ENCODE results near the gene LEF1. TPM values are rescaled to one million over a fixed set of nuclear protein-coding genes. Genes with fewer than 3 reads are reported as not detected.

The LEF1 gene
- total and polyA plus RNA-seq, 2 donors (not counting 3 experiments of a cell fraction or from before 2014, with no cell fraction given) = 0.46 TPM; not detected in 1

- no peak for DNase-seq (ENCODE audit: low read depth, low spot score)
- intact Hi-C loops (cut with micrococcal nuclease) (no loop called here), dilution Hi-C loops (cut with MboI; ENCODE audit: extremely low pct_ligation_motif_present, low sequenced_read_pairs) (no loop called here)
- H3K9me1 ChIP-seq (replicated peaks; ENCODE audit: control insufficient read depth, extremely low read depth, insufficient read depth, low read length) = no peaks in the 10 kb centered on the region
- TF ChIP-seq POLR2AphosphoS5 (IDR thresholded peaks at IDR 0.05; ENCODE audit: insufficient read depth, low read depth, low read length) (no peak), POLR2A (IDR thresholded peaks at IDR 0.05; ENCODE audit: low read depth, low read length) (no peak), GATA2 (IDR thresholded peaks at IDR 0.05; ENCODE audit: insufficient read depth, insufficient read length, low read depth, low read length) (no peak), JUN (IDR thresholded peaks at IDR 0.05; ENCODE audit: borderline replicate concordance, insufficient read depth, insufficient read length, low read depth) (no peak), MYC (IDR thresholded peaks at IDR 0.05; ENCODE audit: low read depth, low read length) (no peak), EZH2 (IDR thresholded peaks at IDR 0.05; ENCODE audit: borderline replicate concordance, low read depth, low read length, severe bottlenecking) (no peak), CTCF (IDR thresholded peaks at IDR 0.05; ENCODE audit: extremely low read depth in 1 of 2, insufficient read depth in 1 of 2, low read depth in 1 of 2, low read length in 2 of 2) (no peak), MAX (IDR thresholded peaks at IDR 0.05; ENCODE audit: insufficient read depth, insufficient read length) (no peak), FOS (IDR thresholded peaks at IDR 0.05; ENCODE audit: borderline replicate concordance, insufficient read depth, low read length) (no peak)
- no peaks in the 10 kb centered on the region for H3K79me2 ChIP-seq (ENCODE audit: control insufficient read depth, insufficient read depth, low read length)
- POLR2A ChIA-PET = no interaction called here
- H3K9me3 ChIP-seq (replicated peaks; ENCODE audit: control insufficient read depth, insufficient read depth, low read length) = no peaks in the 10 kb centered on the region
- H3K4me3 ChIP-seq (replicated peaks in 1 of 3; ENCODE audit: insufficient read depth in 1 of 3, low read depth in 1 of 3, low read length in 3 of 3) = no peak overlapping the region
- BruUV-seq (replicated peaks) = no TSS peak
- H3K9ac ChIP-seq (replicated peaks; ENCODE audit: extremely low read depth, insufficient read depth, low read length) = no peak overlapping the region
- FAIRE-seq = no peak
- CTCF ChIA-PET = no interaction called here
- H3K4me1 ChIP-seq (ENCODE audit: control insufficient read depth, extremely low read depth, insufficient read depth, low read length) = no peaks in the 10 kb centered on the region
- H4K20me1 ChIP-seq (replicated peaks; ENCODE audit: control insufficient read depth, extremely low read depth, insufficient read depth, low read length) = no peaks in the 10 kb centered on the region
- H3K36me3 ChIP-seq (ENCODE audit: control insufficient read depth in 2 of 2, extremely low read depth in 1 of 2, insufficient read depth in 2 of 2, low read length in 2 of 2) = no peaks in the 10 kb centered on the region
- H3K27me3 ChIP-seq (ENCODE audit: control insufficient read depth in 2 of 2, insufficient read depth in 2 of 2, low read length in 2 of 2) = peaks cover 0 to 2% of the 10 kb centered on the region in 2 experiments
- H3K27ac ChIP-seq (ENCODE audit: insufficient read depth, low read depth, low read length) = no peak overlapping the region
- no peak overlapping the region for H2AFZ ChIP-seq (ENCODE audit: low read depth, low read length)
- H3K4me2 ChIP-seq (ENCODE audit: insufficient read depth, low read length) = no peak overlapping the region
Observed at GRCh38 chr4:108097990-108098553, 70.7 kb downstream of the LEF1 start.

All from endothelial cell of umbilical vein (primary cell).